Stimulated activated CD8-positive, alpha-beta memory T cell treated with anti-CD3 and anti-CD28 coated beads, Interleukin-4, amount 100 ng/mL, for 1 hour (primary cell): ENCODE results near the gene CFAP99.
"Not testable (repeated sequence)": the region's sequence is repeated elsewhere in the genome, so short reads cannot be mapped to it uniquely, and the experiment has no call there.

Experiments used
- DNase-seq, 2 donors: peaks; one replicate each; pipeline ENCODE4 v3.0.0-alpha.2; 2020; ENCODE audit warnings: low read depth in 2 of 2, low spot score in 1 of 2

CFAP99 gene

DNA sequence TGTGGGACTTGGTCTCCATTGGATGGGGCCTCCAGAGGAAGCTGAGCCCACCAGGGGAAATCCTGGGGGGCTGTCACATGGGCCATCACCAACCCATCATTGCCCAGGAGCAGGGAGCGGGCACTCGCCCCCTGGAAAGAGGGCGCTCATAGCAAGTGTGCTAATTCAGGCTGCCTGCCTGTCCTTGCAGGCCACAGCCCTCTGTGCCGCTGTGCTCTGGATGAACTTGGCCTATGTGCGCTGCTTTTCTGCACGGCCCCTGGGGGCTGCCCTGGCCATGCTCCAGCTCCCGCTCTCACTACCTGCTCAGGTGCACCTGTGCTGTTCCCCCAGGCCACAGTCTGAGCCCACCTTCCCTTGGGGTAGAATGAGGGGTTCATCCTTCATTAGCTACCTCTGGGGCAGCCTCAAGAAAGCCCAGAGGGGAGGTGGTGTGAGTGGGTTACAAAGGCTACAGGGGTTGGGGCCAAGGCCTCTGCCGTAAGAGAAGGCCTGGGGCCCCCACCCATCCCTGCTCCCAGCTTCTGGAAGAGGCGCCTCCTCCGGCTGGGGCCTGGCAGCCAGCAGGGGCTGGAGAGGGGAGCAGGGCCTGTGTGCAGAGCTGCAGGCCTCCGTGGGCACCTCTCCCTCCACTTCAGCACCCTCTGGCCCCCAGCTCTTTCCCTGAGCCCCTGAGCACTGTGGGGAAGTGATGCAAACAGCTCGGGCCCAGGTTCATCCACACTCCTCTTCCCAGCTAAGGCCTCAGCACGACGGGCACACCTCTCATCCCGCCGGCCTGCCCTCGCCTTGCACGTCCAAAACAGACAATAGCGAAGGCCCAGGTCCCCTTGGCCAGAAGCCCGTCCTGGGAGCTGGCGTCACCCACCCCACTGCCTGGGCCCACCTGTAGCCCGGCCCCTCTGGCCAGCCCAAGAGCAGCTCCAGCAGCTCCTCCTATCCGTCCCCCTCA, 8.9 kb downstream of the CFAP99 start:
- DNase-seq, result no peak

DNA sequence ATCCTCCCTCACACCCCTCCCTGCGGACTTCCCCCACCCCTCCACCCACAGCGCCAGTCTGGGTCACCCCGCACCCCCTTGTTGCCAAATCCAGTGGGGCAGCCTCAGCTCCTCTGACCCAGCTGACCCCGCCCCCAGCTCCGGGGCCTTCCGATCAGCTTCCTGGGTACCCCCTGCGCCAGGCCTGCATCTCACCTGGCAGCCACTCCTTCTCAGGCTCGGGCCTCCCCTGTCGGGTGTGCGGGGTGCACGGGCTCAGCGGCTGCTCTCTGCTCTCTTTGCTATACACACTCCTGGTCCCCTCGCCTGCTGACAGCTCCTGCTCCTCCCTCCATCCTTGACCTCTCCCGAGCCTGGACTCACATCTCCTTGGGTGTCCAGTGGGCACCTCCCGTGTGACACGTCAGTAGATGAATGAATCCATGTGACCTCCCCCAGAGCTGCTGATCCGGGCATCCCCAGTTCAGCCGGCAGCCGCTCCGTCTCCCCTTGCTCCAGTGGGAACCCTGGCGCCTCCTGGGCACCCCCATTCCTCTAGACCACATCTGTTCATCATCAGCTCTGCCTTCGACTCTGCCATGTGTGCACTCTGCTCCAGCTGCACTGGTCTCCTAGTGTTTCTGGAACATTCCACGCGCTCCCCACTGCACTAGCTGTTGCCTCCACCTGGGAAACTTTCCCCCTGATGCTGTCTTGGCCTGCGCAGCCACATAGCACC, 9.9 kb downstream of the CFAP99 start:
- no peak for DNase-seq

DNA sequence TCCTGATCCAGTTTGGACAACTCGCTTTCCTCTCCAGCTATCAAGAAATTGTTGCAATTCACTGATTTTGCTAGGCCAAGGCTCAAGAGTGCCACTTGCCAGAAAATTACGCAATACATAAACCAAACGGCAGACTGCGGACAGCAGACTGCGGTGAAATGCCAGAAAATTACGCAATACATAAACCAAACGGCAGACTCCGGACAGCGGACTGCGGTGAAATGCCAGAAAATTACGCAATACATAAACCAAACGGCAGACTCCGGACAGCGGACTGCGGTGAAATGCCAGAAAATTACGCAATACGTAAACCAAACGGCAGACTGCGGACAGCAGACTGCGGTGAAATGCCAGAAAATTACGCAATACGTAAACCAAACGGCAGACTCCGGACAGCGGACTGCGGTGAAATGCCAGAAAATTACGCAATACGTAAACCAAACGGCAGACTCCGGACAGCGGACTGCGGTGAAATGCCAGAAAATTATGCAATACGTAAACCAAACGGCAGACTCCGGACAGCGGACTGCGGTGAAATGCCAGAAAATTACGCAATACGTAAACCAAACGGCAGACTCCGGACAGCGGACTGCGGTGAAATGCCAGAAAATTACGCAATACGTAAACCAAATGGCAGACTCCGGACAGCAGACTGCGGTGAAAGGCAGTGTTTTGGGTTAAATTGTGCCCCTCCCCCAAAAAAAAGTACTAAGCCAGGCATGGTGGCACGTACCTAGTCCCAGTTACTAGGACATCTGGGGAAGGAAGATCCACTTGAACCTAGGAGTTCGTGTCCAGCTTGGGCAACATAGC, 11.4 kb downstream of the CFAP99 start:
- DNase-seq, result not testable (repeated sequence)

DNA sequence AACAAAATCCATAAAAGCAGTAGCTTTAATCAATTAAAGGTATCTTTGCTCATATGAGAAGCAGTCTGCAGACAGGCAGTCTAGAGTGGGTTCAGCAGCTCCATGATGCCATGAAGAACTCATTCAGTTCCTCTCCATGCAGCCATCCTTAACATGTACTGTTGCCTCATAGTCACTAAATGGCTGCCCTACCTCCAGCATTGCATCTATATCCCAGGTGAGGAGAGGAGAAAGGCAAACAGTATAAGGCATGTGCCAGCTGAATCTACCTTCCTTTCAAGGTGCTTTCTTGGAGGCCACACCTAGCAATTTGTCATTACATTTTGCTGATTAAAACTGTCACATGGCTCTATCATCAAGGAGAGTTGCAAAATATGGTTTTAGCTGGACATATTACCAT, 13.2 kb downstream of the CFAP99 start:
- DNase-seq, result no peak

DNA sequence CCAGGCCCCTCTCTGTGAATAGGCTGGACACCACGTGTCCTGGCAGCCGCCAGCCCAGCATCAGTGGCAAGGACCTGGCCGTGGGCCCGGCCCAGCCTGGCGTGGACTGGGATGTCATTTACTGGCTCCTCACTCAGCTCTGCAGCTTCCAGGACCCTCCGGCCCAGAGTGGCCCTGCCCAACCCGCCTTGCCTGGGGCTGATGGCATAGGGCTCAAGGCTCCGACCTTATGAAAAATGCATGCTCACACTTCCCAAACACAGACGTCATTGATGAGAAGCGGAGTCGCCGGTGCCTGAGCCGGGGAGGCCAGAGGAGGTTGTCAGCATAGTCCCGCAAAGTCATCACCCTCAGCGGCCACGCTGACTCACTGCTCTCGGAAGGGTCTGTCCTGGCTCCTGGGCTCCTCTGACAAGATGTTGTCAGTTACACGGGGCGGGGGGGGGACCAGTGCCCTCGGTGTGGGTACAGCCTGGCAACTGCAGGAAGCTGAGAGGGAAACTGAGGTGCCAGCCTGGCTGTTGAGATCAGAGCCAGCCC, 14.3 kb downstream of the CFAP99 start:
- DNase-seq, result no peak

DNA sequence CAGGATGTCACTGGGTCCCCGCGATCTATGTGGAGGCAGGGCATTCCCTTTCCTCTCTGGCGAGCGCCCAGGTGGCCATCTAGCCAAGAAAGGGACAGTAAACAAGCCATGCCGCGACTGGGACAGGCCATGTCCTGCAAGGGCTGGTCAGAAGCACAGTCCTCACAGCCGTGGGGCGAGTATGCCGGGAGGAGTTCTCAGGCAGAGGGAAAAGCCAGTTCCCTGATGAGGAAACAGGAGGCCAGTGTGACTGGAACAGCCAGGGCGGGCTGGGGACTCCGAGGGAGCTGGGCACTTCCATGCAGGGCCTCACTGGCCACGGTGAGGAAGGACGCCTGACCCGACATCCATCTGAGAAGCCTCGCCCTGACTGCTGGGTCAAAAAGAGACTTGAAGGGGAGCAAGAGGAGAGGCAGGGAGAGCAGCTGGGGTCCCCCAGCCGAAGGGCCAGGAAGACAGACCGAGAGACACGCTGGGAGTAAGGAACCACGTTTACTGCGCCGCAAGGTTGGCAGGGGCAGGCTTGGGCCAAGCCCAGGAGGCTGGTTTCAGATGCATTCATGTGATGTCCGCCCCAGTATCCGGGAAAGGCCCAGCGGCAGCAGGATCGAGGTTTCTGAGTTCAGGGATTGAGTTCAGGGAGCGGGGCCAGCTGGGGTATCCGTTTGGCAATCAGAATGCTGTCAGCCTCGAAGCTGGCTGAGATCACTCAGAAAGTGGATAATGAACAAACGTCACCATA, 15.0 kb downstream of the CFAP99 start:
- no peak for DNase-seq

DNA sequence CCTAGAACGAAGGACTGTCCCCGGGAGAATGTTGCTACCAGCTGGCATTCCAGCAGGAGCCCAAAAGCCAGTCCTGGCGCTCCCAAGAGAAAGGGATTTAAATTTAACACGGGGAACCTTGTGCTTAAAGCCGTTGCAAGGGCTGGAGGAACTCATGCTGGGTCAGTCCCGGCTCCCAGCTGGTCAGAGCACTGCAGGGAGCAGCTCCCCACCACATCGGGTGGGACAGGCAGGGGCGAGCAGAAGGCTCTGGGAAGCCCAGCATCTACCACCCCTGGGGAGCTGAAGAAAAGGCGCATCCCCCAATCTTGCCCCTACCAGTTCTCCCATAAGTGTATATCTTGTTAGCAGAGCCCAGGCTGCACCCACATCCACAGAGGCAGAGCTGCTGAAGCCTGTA, 15.7 kb downstream of the CFAP99 start:
- DNase-seq, result no peak

DNA sequence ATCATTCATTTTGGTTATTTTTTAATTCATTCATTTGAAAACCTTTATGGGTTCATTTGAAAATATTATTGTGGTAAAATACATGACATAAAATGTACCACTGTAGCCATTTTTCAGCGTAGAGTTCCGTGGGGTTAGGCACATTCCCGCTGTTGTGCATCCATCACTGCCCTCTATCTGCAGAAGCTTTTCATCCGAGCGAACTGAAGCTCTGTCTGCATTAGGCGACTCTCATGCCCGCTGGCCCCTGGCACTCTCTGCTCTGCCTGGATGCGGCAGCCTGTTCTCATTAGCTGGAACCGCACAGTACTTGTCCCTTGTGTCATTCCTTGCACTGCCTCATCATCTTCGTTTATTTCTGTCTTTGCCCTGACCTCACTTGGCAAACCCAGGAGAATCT, 17.5 kb downstream of the CFAP99 start:
- DNase-seq, result no peak

DNA sequence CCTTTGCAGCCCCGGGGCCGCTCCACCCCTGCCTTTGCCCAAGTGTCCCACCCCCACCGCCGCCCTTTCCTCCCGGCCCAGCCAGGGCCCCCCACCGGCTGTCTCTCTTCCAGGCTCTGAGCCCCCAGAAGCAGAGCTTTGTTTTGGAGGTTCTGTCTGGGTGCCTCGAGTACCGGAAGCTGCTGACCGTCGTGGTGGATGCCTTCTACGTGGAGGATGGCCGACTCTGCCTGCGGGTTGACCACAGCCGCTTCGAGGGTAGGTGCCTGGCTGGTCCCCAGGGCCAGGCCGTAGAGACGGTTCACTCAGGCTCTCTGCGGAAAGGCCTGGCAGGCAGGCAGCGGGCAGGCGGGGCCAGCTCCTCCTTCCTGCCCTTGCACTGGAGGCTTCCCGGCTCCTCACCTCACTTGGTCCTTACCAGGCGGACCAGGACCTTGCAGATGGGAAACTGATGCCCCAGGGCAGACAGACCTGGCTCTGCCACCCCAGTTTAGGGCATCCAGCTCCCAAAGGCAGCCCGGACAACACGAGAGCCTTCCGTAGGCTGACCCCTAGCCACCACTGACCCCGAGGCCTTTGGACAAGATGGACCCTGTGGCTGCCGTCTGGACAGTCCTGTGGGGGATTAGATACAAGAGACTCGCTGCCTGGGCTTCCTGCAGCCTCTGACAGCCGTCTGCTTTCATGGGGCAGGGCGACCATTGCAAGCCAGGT, 18.2 kb downstream of the CFAP99 start:
- no peak for DNase-seq

DNA sequence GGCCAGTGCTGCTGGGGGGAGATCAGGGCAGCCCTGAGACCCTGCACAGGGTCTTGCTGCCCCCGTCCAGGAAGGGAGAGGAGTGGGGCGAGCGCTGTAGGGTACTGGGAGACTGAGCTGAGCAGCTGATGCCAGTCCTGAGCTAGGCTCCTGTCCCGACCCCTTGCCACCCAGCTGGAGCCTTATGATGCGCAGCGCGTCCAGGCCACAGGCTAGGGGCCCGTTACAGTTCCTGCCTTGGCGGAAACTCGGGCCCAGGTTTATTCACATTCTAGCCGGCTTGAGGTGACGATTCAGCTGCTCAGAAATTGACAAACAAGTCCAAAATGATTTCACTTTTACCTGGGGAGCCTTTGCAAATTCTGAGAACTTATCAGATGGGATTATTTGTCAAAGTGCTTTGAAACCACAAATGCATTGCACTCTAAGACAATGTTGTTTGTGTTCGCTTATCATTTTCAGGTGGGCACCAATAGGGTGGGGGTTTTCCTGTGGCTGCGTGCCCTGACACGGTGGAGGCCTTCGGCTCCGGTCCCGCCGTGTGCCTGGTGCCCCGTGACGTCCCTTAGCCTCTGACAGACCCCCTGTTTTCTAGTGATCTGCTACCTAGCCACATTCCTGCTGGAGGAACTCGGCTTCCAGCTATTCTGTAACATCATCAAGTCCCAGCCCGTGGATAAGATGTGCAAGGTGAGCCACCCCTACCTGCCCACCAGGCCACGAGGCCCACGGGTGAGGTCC, 18.9 kb downstream of the CFAP99 start:
- DNase-seq, result no peak

DNA sequence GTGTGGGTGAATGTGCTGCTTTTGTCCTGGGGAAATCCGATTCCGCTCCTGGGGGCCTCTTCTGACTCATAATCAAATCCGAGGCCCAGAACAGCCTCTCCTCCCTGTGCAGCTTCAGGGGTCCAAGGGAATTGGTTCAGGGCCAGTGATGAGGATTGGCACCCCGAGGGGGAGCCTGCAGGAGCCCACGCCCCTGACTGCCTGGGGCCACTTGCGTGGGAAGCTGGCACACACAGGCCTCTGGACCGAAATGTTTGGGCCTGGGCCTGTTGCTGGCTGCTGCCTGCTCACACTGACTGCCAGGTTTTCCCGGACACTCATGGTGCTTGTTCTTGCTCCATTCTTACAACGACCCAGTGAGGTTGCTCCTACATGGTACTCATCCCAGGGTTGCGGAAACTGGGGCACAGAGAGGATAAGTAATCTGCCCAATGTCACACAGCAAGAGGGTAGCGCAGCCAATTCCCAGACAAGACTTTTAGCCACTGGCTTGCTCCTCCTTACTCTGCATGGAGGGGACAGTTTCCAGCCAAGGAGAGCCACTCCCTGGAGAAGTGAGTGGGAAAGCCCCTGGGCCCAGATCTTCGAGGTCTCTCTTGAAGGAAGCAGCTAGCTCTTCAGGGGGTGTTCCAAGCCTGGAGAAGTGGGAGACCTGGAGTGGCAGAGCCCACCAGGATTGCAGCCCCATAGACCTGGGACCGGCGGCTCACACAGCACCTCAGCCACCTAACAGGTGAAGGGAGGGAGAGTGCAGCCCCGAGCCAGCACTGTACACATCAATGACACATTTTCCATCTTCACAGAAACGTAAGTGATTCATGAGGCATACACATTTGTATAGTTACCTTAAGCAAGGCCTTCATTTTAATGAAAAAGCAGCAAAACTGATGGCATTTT, 20.3 kb downstream of the CFAP99 start:
- DNase-seq, result no peak

DNA sequence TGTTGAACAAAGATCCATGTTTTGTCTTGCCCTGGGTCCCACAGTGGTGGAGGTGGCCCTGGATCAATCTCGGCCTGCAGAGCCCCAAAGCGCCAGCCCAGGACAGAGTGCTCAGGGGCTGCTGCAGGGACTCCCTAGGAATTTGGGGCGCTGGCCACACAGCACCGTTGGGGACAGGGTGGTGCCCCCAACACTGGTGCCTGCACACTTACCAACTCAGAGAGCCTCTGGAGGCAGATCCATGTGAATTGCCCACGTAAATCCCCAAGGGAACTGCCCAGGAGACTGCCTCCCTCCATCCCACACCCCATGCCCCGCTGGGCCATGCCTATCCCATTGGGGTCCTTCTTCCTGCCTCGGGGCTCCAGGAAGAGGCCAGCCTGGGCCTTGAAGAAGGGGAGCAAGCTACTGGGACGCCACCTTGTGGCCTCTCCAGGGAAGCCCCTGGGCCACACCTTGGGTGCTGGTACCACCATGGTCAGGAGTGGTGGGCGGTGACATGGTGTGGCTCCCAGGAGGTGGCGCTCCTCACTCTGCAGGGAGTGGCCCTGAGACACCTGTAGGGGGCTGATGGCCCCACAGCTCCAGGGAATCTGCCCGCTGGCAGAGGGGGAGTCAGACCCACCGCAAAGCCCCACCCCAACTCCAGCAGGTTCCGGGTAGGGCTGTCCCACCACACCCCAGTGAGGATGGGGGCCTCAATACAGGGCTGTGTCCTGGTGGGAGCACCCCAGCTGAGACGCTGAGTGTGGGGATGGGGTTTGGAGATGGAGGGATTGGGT, 22.8 kb downstream of the CFAP99 start:
- peak in 1 of 2 donors; percentile 41 for DNase-seq

DNA sequence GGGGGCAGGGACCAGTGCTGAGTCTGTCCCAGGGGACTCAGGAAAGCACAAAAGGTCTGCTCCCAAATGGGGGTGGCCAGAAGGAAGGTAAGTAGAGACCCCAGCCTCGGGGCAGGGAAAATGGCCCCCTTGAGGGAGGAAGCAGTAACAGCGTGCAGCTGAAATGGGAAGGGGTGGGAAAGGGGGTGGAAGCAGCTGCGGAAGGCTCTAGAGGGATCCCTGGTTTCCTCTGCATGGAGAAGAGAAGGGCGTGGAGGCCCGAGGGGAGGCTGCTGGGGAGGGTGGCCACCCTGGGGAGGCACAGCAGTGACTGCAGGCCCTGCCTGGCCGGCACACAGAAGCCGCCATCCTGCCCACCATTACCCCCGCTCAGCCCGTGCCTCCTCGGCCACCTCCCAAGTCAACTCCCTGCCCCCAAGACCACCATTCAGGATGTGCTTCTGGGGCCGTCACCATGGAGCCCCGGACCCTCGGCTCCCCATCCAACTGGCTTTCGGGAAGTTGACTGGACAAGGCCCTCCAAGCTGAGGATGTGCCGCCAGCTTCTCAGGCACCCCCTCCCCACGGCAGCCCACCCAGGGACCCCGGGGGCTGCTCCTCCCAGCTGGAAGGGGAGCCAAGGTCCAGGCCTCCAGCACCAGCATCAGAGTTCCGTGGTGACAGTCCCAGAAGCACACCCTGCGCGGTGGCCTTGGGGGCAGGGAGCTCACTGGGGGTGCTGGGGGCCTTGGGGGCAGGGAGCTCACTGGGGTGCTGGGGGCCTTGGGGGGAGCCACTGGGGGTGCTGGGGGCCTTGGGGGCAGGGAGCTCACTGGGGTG, 23.6 kb downstream of the CFAP99 start:
- no peak for DNase-seq

DNA sequence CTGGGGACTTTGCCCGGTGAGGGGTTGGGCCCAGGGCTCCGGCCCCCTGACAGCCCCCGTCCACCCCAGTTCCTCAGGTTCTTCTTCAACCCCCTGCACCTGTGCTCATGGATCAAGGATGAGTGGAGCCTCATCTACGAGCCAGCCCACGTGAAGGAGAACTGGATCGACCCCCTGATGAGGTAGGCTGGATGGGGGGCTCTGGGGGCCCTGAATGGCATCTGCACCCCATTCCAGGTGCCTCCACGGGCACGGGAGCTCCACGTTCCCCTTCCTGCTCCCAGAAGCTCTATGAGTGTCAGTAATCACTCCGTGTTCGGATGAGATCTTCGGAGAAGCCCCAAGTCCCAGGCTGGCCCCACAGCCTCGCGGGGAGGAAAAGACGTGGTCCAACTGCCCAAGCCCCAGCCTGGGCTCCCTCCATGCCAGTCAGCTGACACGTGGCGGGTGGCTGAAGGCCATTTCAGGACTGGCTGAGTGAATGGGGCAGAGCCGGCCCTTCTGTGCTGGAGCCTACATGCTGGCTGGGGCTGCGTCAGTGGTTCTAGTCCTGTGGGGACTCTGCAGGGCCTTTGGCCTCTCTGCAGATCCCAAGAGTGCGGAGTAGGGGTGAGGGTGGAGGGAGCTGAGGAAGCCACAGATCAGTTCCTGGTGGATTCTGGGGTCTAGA, 24.4 kb downstream of the CFAP99 start:
- no peak for DNase-seq

DNA sequence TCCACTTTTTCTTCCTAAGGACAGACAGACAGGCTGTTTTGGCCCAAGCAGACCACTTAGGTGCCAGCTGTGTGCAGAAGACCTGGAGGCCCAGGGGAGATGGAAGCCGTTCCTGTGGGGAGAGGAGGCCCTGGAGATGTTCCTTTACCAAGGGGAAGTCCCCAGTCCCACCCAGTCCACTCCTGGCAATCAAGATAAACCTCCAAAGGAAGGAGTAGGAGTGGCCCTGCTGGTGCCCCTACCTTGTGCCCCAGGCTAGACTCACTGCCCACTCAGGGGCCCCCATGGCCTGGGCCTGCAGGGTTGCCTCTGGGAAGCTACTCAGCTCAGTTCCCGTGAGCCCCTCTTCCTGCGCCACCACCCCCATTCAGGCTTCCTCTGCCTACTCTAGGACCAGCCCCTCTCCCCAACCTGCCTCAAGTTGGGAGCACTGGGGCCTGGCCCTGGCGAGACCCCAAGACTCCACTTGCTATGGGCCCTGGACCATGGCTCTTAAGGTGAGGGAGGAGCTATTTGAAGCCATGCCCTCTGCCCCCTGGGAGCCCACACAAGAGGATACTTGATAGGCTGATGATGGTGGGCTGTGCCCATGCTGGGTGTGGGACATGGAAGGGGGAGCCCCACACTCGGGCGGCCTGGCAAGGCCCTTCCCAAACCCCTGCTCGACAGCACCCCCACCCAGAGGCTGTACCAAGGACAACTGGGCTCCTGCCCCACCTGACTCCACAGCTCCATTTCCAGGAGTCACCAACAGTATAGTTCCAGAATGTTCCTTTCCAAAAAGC, 25.4 kb downstream of the CFAP99 start:
- DNase-seq, result no peak
